Endothelial cell of umbilical vein (primary cell): Measurements from ENCODE around the gene CRELD2. TPM values are rescaled to one million over a fixed set of nuclear protein-coding genes. Genes with fewer than 3 reads are reported as not detected.

Source experiments
- BruUV-seq: library from RNA; stranded (reverse); fragments of 400-500 nt; replicated peaks from 2 replicates; lab custom pipeline; 2021; lab: Mats Ljungman, UMichigan
- CTCF ChIA-PET: fragments of 300-600, 350-600 bp; sonication (Branson Sonifier 250); formaldehyde crosslinking; loops from one replicate; lab custom pipeline; 2021; ENCODE audit warnings: antibody characterized with exemption, inconsistent platforms; lab: Charles Lee
- POLR2A ChIA-PET: fragments of 300-600, 350-600 bp; sonication (Branson Sonifier 250); formaldehyde crosslinking; loops from one replicate; lab custom pipeline; 2021; ENCODE audit warnings: antibody characterized with exemption, inconsistent platforms; lab: Charles Lee
- DNase-seq: peaks from one replicate; pipeline ENCODE4 v3.0.0-alpha.2; 2011; ENCODE audit warnings: low read depth, low spot score
- FAIRE-seq: peaks from 2 replicates; lab custom pipeline; 2011; peaks lifted over from hg19 to GRCh38; lab: Jason Lieb, UNC
- H2AFZ ChIP-seq: 2 replicates; pipeline ENCODE4 v1.6.0; 2012; ENCODE audit warnings: low read depth, low read length, control low read depth, inconsistent platforms
- H3K27ac ChIP-seq: 2 replicates; pipeline ENCODE4 v1.5.1; 2011; ENCODE audit warnings: low read depth, mild to moderate bottlenecking, control low read depth, low read length, moderate library complexity; ENCODE audit not compliant: insufficient read depth
- H3K27me3 ChIP-seq, 2 experiments: 2 replicates each; pipeline versions ENCODE4 v1.6.0 to v1.6.1; 2011; ENCODE audit warnings: low read length in 2 of 2, mixed read lengths in 1 of 2; ENCODE audit not compliant: control insufficient read depth in 2 of 2, insufficient read depth in 2 of 2
- H3K36me3 ChIP-seq, 2 experiments: 2 replicates in 1 of 2; 3 replicates in 1 of 2; pipeline ENCODE4 v1.5.1; 2011; ENCODE audit warnings: low read length in 2 of 2, mild to moderate bottlenecking in 1 of 2, moderate library complexity in 1 of 2; ENCODE audit not compliant: control insufficient read depth in 2 of 2, insufficient read depth in 2 of 2; ENCODE audit errors: extremely low read depth in 1 of 2
- H3K4me1 ChIP-seq: 3 replicates; pipeline ENCODE4 v1.5.1; 2011; ENCODE audit warnings: mild to moderate bottlenecking, low read length; ENCODE audit not compliant: control insufficient read depth, insufficient read depth; ENCODE audit errors: extremely low read depth
- H3K4me2 ChIP-seq: 2 replicates; pipeline ENCODE4 v1.6.1; 2011; ENCODE audit warnings: low read length, control low read depth, mixed read lengths; ENCODE audit not compliant: insufficient read depth
- H3K4me3 ChIP-seq, 3 experiments: fragments of 200-600 bp in 1 of 3; sonication (generic), shearing (Covaris generic) in 1 of 3; replicated peaks in 1 of 3; 2 replicates each; pipeline ENCODE4 v1.5.1; 2011 to 2016; ENCODE audit warnings: control low read depth in 3 of 3, low read length in 3 of 3, mild to moderate bottlenecking in 2 of 3, inconsistent platforms in 1 of 3, low read depth in 1 of 3, moderate library complexity in 1 of 3; ENCODE audit not compliant: insufficient read depth in 1 of 3
- H3K79me2 ChIP-seq: 2 replicates; pipeline ENCODE4 v1.6.0; 2012; ENCODE audit warnings: low read length, inconsistent platforms; ENCODE audit not compliant: control insufficient read depth, insufficient read depth
- H3K9ac ChIP-seq: replicated peaks from 2 replicates; pipeline ENCODE3; 2011; ENCODE audit warnings: low read length, control low read depth; ENCODE audit not compliant: insufficient read depth; ENCODE audit errors: extremely low read depth
- H3K9me1 ChIP-seq: replicated peaks from 3 replicates; pipeline ENCODE4 v1.6.0; 2011; ENCODE audit warnings: mild to moderate bottlenecking, low read length; ENCODE audit not compliant: control insufficient read depth, insufficient read depth; ENCODE audit errors: extremely low read depth
- H3K9me3 ChIP-seq: replicated peaks from 2 replicates; pipeline ENCODE4 v1.5.1; 2012; ENCODE audit warnings: low read length, inconsistent platforms; ENCODE audit not compliant: control insufficient read depth, insufficient read depth
- H4K20me1 ChIP-seq: replicated peaks from 2 replicates; pipeline ENCODE3; 2011; ENCODE audit warnings: mild to moderate bottlenecking, low read length; ENCODE audit not compliant: control insufficient read depth, insufficient read depth; ENCODE audit errors: extremely low read depth
- EZH2 ChIP-seq: IDR thresholded peaks from 2 replicates; pipeline ENCODE4 v1.6.1; 2012; ENCODE audit warnings: borderline replicate concordance, low read depth, mild to moderate bottlenecking, moderate library complexity, low read length, inconsistent platforms; ENCODE audit not compliant: severe bottlenecking
- FOS ChIP-seq: IDR thresholded peaks from 2 replicates; pipeline ENCODE4 v1.6.1; 2011; ENCODE audit warnings: mild to moderate bottlenecking, low read length, moderate library complexity, borderline replicate concordance; ENCODE audit not compliant: insufficient read depth
- GATA2 ChIP-seq: IDR thresholded peaks from 2 replicates; pipeline ENCODE4 v1.7.0; 2011; ENCODE audit warnings: low read depth, mild to moderate bottlenecking, moderate library complexity, mixed read lengths, low read length; ENCODE audit not compliant: insufficient read length, insufficient read depth
- JUN ChIP-seq: IDR thresholded peaks from 2 replicates; pipeline ENCODE4 v1.6.1; 2011; ENCODE audit warnings: borderline replicate concordance, low read depth; ENCODE audit not compliant: insufficient read length, insufficient read depth
- MAX ChIP-seq: IDR thresholded peaks from 2 replicates; pipeline ENCODE4 v1.6.1; 2011; ENCODE audit not compliant: insufficient read depth, insufficient read length
- MYC ChIP-seq: IDR thresholded peaks from one replicate; pipeline ENCODE4 v1.6.1; 2011; ENCODE audit warnings: mild to moderate bottlenecking, low read depth, low read length
- POLR2A ChIP-seq: IDR thresholded peaks from 2 replicates; pipeline ENCODE4 v1.6.1; 2012; ENCODE audit warnings: low read depth, mild to moderate bottlenecking, control low read depth, low read length
- POLR2AphosphoS5 ChIP-seq: IDR thresholded peaks from 2 replicates; pipeline ENCODE4 v1.6.1; 2012; ENCODE audit warnings: low read depth, mild to moderate bottlenecking, control low read depth, low read length, moderate library complexity; ENCODE audit not compliant: insufficient read depth
- dilution Hi-C: fragments of 300-500 bp; cut with MboI; formaldehyde crosslinking; loops from one replicate; pipeline ENCODE4 v1.15.0; 2019; ENCODE audit warnings: low sequenced_read_pairs; ENCODE audit not compliant: extremely low pct_ligation_motif_present
- intact Hi-C: fragments of 100-400 bp; cut with micrococcal nuclease; formaldehyde crosslinking; loops from one replicate; pipeline ENCODE4 v1.10.0; 2022
- polyA plus RNA-seq, 4 experiments: library from polyadenylated mRNA; depleted of rRNA in 3 of 4; stranded (reverse) in 3 of 4; unstranded in 1 of 4; fragments of >200 nt; gene quantifications; 2 replicates each; pipeline versions ENCODE4 v1.2.1 to v1.2.3, GENCODE V29; 2011 to 2012; ENCODE audit warnings: missing spikeins in 1 of 4
- total RNA-seq: library from RNA; stranded (reverse); gene quantifications from 2 replicates; pipeline ENCODE4 v1.2.3, GENCODE V29; 2021
- TF ChIP-seq, protein P1 (sequence below), 2 donors: IDR thresholded peaks; 1 replicate in 1 of 2; 2 replicates in 1 of 2; pipeline ENCODE4 v1.5.1; 2011; ENCODE audit warnings: low read length in 2 of 2, mild to moderate bottlenecking in 2 of 2, moderate library complexity in 2 of 2, control low read depth in 1 of 2, inconsistent platforms in 1 of 2, low read depth in 1 of 2; ENCODE audit not compliant: insufficient read depth in 1 of 2; ENCODE audit errors: extremely low read depth in 1 of 2

CRELD2 gene
- total and polyA plus RNA-seq, 2 donors (not counting 3 experiments of a cell fraction or from before 2014, with no cell fraction given), result 71.0 to 86.3 TPM

DNA sequence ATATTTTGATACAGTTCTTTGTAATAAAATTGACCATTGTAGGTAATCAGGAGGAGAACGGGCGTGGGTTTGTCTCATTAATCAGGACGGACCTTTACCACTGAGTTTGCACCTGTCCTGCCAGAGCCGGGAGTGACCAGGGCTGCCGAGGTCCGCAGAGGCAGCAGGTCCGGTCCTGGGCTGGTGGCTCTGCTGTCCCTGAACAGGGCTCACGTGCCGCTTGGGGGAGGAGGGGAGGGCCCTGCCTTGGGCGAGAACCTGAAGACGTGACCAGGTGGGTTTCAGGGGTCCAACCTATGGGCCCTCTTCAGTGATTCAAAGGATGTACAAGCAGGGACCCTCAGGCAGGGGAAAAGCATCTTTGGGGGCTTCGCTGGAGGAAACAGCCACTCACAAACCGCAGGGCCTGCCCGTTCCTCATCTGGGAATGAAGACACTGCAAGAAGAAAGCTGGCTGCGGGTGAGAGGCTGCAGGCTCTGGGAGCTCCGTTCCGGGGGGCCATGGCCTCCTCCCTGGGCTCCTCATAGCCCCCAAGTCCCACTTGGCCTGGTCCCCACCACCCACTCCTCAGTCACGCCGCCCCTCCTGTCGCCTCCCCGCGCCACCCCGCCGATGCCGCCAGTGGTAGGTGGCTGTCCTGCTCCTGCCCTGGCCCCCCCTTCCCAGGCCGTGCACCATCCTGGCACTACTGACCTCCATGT, 9.2 kb downstream of the CRELD2 start:
- Histone ChIP-seq H3K9me3 (no peaks in the 10 kb centered on the region), H3K27ac (no peak overlapping the region), H3K9me1 (no peaks in the 10 kb centered on the region), H3K4me2 (no peak overlapping the region), H3K79me2 (no peaks in the 10 kb centered on the region), H3K36me3 (no peaks in the 10 kb centered on the region), H2AFZ (no peak overlapping the region), H3K27me3 (no peaks in the 10 kb centered on the region), H4K20me1 (no peaks in the 10 kb centered on the region), H3K4me3 (no peak overlapping the region), H3K4me1 (peaks cover 20% of the 10 kb centered on the region), H3K9ac (no peak overlapping the region)
- FAIRE-seq, result no peak
- dilution Hi-C loops (no loop called here), intact Hi-C loops (no loop called here)
- CTCF ChIA-PET, result interaction anchor here (1.0 to 2.3 kb wide), 2 partner anchors 102 to 160 kb away, joined by 3 to 31 read pairs; no protein-coding TSS in a partner anchor
- POLR2A ChIA-PET, result no interaction called here
- BruUV-seq, result no TSS peak
- no peak for TF ChIP-seq POLR2A
- no peak for TF ChIP-seq JUN
- no peak for TF ChIP-seq EZH2
- TF ChIP-seq MAX, result no peak
- no peak for TF ChIP-seq GATA2
- TF ChIP-seq FOS, result no peak
- TF ChIP-seq POLR2AphosphoS5, result no peak
- TF ChIP-seq, protein P1, sequence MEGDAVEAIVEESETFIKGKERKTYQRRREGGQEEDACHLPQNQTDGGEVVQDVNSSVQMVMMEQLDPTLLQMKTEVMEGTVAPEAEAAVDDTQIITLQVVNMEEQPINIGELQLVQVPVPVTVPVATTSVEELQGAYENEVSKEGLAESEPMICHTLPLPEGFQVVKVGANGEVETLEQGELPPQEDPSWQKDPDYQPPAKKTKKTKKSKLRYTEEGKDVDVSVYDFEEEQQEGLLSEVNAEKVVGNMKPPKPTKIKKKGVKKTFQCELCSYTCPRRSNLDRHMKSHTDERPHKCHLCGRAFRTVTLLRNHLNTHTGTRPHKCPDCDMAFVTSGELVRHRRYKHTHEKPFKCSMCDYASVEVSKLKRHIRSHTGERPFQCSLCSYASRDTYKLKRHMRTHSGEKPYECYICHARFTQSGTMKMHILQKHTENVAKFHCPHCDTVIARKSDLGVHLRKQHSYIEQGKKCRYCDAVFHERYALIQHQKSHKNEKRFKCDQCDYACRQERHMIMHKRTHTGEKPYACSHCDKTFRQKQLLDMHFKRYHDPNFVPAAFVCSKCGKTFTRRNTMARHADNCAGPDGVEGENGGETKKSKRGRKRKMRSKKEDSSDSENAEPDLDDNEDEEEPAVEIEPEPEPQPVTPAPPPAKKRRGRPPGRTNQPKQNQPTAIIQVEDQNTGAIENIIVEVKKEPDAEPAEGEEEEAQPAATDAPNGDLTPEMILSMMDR (IDR thresholded peaks at IDR 0.05; ENCODE audit: extremely low read depth in 1 of 2, insufficient read depth in 1 of 2, low read depth in 1 of 2, low read length in 2 of 2), result no peak
- no peak for TF ChIP-seq MYC
- no peak for DNase-seq
